SK-N-SH treated with all-trans-retinoic acid at 6 μM for 48 hours (cell line): ENCODE results near the gene CCDC34.

ENCODE experiments used
- ATAC-seq: fragments of 200-7000 bp; cut with Tn5 transposase; 3 replicates; pipeline ENCODE4 v1.9.1; 2020; ENCODE audit warnings: mild to moderate bottlenecking, moderate library complexity
- ARNTL ChIP-seq: fragments of 450-650 bp; formaldehyde crosslinking; IDR thresholded peaks from 2 replicates; pipeline ENCODE4 v1.5.0; 2020; ENCODE audit warnings: low read depth, mild to moderate bottlenecking, moderate library complexity, borderline replicate concordance
- BACH2 ChIP-seq: fragments of 250-450 bp; sonication (Bioruptor Pico); IDR thresholded peaks from 2 replicates; pipeline ENCODE4 v1.9.0; 2021; ENCODE audit warnings: mild to moderate bottlenecking, borderline replicate concordance
- CREB5 ChIP-seq: fragments of 250-450 bp; sonication (Bioruptor Pico); IDR thresholded peaks from 2 replicates; pipeline ENCODE4 v1.5.1; 2020; ENCODE audit warnings: low read depth, mild to moderate bottlenecking, moderate library complexity
- CSDC2 ChIP-seq: fragments of 250-450 bp; sonication (Bioruptor Pico); IDR thresholded peaks from 2 replicates; pipeline ENCODE4 v1.5.0; 2020; ENCODE audit warnings: mild to moderate bottlenecking, moderate library complexity
- CSRNP3 ChIP-seq: fragments of 250-450 bp; sonication (Bioruptor Pico); IDR thresholded peaks from 2 replicates; pipeline ENCODE4 v1.5.1; 2021; ENCODE audit warnings: mild to moderate bottlenecking, moderate library complexity
- ESRRG ChIP-seq: fragments of 250-450 bp; sonication (Bioruptor Pico); IDR thresholded peaks from 2 replicates; pipeline ENCODE4 v1.6.1; 2021; ENCODE audit warnings: mild to moderate bottlenecking
- GLIS3 ChIP-seq: fragments of 250-450 bp; sonication (Bioruptor Pico); IDR thresholded peaks from 2 replicates; pipeline ENCODE4 v1.5.0; 2020; ENCODE audit warnings: mild to moderate bottlenecking, moderate library complexity
- ISL1 ChIP-seq: fragments of 250-450 bp; sonication (Bioruptor Pico); IDR thresholded peaks from 2 replicates; pipeline ENCODE4 v2.1.2; 2022; ENCODE audit warnings: mild to moderate bottlenecking, moderate library complexity
- OSR1 ChIP-seq: fragments of 250-450 bp; sonication (Bioruptor Pico); IDR thresholded peaks from 2 replicates; pipeline ENCODE4 v1.8.0; 2022; ENCODE audit warnings: moderate library complexity, mild to moderate bottlenecking, inconsistent platforms
- PATZ1 ChIP-seq: fragments of 250-450 bp; sonication (Bioruptor Pico); IDR thresholded peaks from 2 replicates; pipeline ENCODE4 v1.8.0; 2020; ENCODE audit warnings: mild to moderate bottlenecking, moderate library complexity, borderline replicate concordance
- POU6F1 ChIP-seq: fragments of 250-450 bp; sonication (Bioruptor Pico); IDR thresholded peaks from 2 replicates; pipeline ENCODE4 v1.8.0; 2021; ENCODE audit warnings: low read depth, mild to moderate bottlenecking, moderate library complexity, borderline replicate concordance
- PPARA ChIP-seq: fragments of 250-450 bp; sonication (Bioruptor Pico); IDR thresholded peaks from 2 replicates; pipeline ENCODE4 v1.5.0; 2020; ENCODE audit warnings: mild to moderate bottlenecking, borderline replicate concordance
- RARB ChIP-seq: fragments of 250-450 bp; sonication (Bioruptor Pico); IDR thresholded peaks from 2 replicates; pipeline ENCODE4 v1.8.0; 2021; ENCODE audit warnings: mild to moderate bottlenecking, moderate library complexity
- SNAI2 ChIP-seq: fragments of 250-450 bp; sonication (Bioruptor Pico); IDR thresholded peaks from 2 replicates; pipeline ENCODE4 v1.5.0; 2020; ENCODE audit warnings: mild to moderate bottlenecking, moderate library complexity
- TCF4 ChIP-seq: fragments of 250-450 bp; sonication (Bioruptor Pico); IDR thresholded peaks from 2 replicates; pipeline ENCODE4 v1.8.0; 2021; ENCODE audit warnings: mild to moderate bottlenecking, moderate library complexity, borderline replicate concordance
- TSHZ2 ChIP-seq: fragments of 250-450 bp; sonication (Bioruptor Pico); IDR thresholded peaks from 2 replicates; pipeline ENCODE4 v1.5.0; 2020; ENCODE audit warnings: mild to moderate bottlenecking, moderate library complexity
- ZC3H10 ChIP-seq: fragments of 250-450 bp; sonication (Bioruptor Pico); IDR thresholded peaks from 2 replicates; pipeline ENCODE4 v1.5.1; 2021; ENCODE audit warnings: mild to moderate bottlenecking, moderate library complexity
- ZFP3 ChIP-seq: fragments of 250-450 bp; sonication (Bioruptor Pico); IDR thresholded peaks from 2 replicates; pipeline ENCODE4 v1.5.0; 2020; ENCODE audit warnings: mild to moderate bottlenecking, moderate library complexity
- ZFP30 ChIP-seq: fragments of 450-650 bp; formaldehyde crosslinking; IDR thresholded peaks from 2 replicates; pipeline ENCODE4 v1.5.0; 2022; ENCODE audit warnings: mild to moderate bottlenecking, moderate library complexity
- ZNF565 ChIP-seq: fragments of 450-650 bp; formaldehyde crosslinking; conservative IDR thresholded peaks from 2 replicates; pipeline ENCODE4 v1.5.0; 2020; ENCODE audit warnings: low read depth, mild to moderate bottlenecking, moderate library complexity
- ZNF70 ChIP-seq: fragments of 450-650 bp; formaldehyde crosslinking; IDR thresholded peaks from 2 replicates; pipeline ENCODE4 v1.5.0; 2020; ENCODE audit warnings: mild to moderate bottlenecking, moderate library complexity
- ZNF8 ChIP-seq: fragments of 450-650 bp; formaldehyde crosslinking; IDR thresholded peaks from 2 replicates; pipeline ENCODE4 v1.5.0; 2020; ENCODE audit warnings: mild to moderate bottlenecking, moderate library complexity

Gene CCDC34

GRCh38 chr11:27296497-27296896 is 66.5 kb downstream of the CCDC34 start:
- peak; percentile 90 for ATAC-seq
- no peak for TF ChIP-seq CSDC2 (CRISPR knock-in tag)
- TF ChIP-seq OSR1 (CRISPR knock-in tag), result no peak
- TF ChIP-seq ZNF8, result no peak
- TF ChIP-seq ZFP30 (CRISPR knock-in tag), result no peak
- no peak for TF ChIP-seq ZC3H10
- TF ChIP-seq CREB5 (CRISPR knock-in tag), result no peak
- no peak for TF ChIP-seq PPARA (CRISPR knock-in tag)
- no peak for TF ChIP-seq TSHZ2
- no peak for TF ChIP-seq ISL1 (CRISPR knock-in tag)
- TF ChIP-seq ZFP3 (CRISPR knock-in tag), result no peak
- TF ChIP-seq POU6F1, result no peak
- TF ChIP-seq SNAI2 (CRISPR knock-in tag), result no peak
- no peak for TF ChIP-seq TCF4
- no peak for TF ChIP-seq PATZ1 (CRISPR knock-in tag)
- TF ChIP-seq ESRRG, result no peak
- TF ChIP-seq, all 23 proteins: peak for 0

GRCh38 chr11:27295928-27296327 is 67.1 kb downstream of the CCDC34 start:
- ATAC-seq, result no peak
- TF ChIP-seq SNAI2 (CRISPR knock-in tag), result no peak
- no peak for TF ChIP-seq BACH2 (CRISPR knock-in tag)
- TF ChIP-seq TSHZ2, result no peak
- TF ChIP-seq ZNF70 (CRISPR knock-in tag), result no peak
- no peak for TF ChIP-seq ZC3H10
- TF ChIP-seq CSDC2 (CRISPR knock-in tag), result no peak
- TF ChIP-seq PPARA (CRISPR knock-in tag), result no peak
- TF ChIP-seq ARNTL (CRISPR knock-in tag), result no peak
- TF ChIP-seq OSR1 (CRISPR knock-in tag), result no peak
- TF ChIP-seq ZFP3 (CRISPR knock-in tag), result no peak
- no peak for TF ChIP-seq CSRNP3 (CRISPR knock-in tag)
- TF ChIP-seq ISL1 (CRISPR knock-in tag), result no peak
- TF ChIP-seq CREB5 (CRISPR knock-in tag), result no peak
- no peak for TF ChIP-seq ZNF565
- no peak for TF ChIP-seq GLIS3
- TF ChIP-seq ESRRG, result no peak
- no peak for TF ChIP-seq RARB
- TF ChIP-seq ZFP30 (CRISPR knock-in tag), result no peak
- no peak for TF ChIP-seq TCF4
- TF ChIP-seq ZNF8, result no peak
- TF ChIP-seq, all 23 proteins: peak for 0
